GM19463 (cell line): ENCODE measurements around the gene SH3GL2.

Experiments used
- ATAC-seq: cut with Tn5 transposase; IDR thresholded peaks from one replicate; pipeline ENCODE4 v1.9.1; 2021; ENCODE audit warnings: mild to moderate bottlenecking, moderate library complexity; ENCODE audit not compliant: unreplicated experiment

SH3GL2 gene

DNA sequence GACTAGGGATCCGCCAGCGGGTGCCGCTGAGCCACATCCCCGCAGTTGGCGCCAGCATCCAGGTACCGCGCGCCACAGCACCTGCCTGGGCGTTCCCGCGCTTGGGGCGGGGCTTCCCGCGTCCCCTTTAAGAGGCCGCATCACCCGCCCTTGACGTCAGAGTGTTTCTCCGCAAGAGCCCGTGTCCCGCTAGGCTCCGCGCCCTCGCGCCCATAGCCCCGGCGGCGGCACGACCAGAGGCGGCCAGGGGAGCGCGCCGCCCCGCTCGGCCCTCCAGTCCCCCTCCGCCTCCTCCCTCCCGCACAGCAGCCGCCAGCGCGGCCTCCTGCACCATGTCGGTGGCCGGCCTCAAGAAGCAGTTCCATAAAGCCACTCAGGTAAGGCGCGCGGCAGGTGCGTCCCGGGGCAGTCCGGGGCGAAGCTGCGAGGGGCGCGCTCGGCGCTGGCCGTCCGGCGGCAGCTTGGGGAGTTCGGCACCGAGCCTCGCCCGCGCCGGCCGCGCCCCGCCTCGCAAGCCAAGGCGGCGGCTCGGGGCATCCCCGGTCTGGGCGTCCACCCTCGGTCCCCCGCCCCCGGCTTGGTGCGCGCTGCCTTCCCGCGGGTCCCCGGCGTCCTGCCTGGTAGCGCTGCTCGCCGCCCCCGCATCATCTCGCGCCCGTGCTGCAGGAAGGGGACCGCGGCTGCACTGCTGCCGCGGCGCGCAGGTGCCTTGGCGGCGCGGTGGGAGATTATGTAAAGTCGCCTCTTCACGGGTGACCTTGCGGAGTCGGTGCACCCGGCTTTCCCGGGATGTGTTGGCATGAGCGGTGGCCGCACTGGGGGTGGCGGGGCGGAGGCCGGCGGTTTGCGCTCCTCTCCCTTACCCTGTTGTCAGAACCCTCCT, at the start of gene SH3GL2:
Gene SH3GL2, plus strand, starts transcription at position 156 of the 883 bp plus-strand sequence.
- peak; percentile 66 for ATAC-seq

DNA sequence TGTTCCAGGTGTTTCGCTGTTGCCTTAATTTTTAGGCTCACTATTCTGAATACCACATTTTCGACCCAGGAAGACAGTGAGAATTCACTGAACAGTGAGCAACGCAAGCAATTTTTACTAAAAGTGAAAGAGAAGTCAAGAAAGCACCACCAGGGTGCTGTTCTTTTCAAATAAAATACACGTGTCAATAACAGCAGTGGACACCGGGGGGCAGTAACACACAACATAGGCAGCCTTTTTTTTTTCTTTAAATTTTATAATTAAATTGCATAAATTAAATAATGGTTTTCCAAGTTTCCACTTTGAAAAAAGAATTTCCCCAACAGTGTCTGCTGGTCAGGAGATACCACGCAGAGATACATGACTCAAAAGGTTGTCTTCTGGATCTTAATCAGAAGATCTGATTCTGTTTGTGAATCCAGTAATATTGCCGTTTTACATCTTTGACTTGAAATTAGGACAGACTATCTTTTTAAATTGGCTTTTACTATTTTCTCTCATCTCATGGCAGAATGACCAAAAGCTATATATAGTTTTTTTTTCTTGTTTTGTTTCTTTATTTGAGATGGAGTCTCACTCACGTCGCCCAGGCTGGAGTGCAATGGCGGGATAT, 47.1 kb upstream of the SH3GL2 start:
- ATAC-seq, result peak; percentile 81

DNA sequence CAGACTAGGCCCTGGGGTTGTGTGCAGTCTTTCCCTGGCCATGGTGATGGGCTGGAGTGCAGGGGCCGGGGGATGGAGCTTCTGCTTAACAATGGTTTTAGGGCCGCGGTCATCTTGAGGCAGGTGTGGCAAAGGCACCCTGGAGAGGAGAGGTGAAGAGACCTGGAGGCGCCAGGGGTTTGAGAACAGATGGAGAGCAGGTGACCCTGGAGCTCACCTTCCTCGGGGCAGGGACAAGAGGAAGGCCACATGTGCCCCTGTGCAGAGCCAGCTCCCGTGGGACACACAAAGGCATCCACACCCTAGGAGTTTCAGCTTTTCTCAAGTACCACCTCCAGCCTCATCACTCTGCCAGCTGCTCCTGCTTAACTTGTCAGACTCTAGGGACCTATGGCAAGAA, 46.4 kb upstream of the SH3GL2 start:
- no peak for ATAC-seq

DNA sequence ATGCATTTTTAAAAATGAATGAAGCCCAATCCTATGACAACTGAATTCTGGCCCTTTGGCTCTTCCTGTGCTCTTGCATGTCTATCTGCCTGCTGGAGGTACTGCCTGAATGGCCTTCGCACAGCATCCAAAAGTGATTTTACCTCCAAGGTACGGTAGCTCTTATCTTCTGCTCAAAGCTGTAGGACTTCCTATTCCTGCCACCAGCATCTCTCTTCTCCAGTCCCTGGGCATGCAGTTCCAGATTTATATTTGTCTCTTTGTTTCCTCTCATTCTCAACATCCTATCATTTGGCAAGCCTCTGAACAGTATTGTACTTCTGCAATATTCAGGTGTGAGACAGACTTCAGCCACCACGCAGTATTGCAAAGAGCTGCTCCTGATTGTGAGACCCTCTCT, 43.7 kb upstream of the SH3GL2 start:
- no peak for ATAC-seq

DNA sequence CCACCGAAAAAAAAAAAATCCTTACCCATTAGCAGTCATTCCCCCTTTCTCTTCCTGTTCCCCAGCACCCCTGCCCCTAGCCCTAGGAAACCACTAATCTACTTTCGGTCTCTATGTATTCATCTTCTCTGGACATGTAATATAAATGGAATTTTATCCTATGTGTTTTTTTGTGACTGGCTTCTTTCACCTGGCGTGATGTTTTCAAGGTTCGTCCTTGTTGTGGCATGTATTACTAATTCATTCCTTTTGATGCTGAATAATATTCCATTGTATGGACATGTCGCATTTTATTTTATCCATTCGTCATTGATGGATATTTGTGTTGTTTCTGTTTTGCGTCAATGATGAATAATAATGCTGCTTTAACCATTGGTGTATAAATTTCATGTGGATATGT, 42.8 kb upstream of the SH3GL2 start:
- ATAC-seq, result no peak

DNA sequence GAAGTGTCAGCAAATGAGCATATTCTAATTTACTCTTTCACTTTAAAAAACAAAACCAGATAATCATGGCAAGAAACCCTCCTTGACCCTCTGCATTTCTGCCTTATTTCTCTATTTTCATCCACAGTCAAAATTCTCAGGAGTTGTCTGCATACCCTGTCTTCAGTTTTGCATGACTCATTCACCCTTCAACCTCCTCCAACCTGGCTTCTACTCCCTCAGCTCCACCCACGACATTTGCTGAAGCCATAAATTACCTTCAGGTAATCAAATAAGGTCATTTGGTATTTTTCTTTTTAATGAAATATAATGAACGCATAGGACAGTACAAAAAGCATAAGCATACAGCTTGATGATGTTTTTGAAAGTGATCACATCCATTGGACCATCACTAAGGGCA, 27.8 kb upstream of the SH3GL2 start:
- no peak for ATAC-seq

DNA sequence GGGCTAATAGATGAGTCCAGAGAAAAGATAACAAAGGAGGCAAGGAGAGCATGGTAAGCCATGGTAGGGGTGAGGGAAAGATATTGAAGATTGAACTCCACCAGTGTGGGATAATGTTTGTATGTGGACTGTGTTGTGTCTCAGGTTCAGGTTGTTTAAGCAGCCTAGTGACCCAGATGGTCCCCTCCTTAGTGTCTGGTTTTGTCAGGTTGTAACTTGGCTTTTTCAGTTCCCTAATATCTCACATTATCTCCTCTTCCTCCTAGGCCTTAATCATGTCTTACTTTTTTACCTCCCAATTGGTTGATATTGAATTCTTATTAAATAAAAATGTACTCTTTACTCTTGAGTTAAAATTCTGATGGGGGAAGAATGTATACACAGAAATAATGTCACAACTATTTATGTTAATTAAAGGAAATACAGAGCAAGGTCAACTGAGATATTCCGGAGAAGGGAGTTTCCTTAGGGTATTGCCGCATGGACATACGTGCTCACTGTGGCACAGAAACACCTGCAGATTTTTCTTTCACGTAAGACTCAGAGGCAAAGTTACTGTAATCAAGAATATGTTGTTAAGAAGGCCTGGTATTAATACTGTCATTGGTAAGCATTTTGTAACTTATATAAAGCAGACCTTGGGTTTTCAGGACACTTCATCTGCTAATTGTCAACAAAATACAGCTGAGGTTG, 23.4 kb upstream of the SH3GL2 start:
- ATAC-seq, result no peak

DNA sequence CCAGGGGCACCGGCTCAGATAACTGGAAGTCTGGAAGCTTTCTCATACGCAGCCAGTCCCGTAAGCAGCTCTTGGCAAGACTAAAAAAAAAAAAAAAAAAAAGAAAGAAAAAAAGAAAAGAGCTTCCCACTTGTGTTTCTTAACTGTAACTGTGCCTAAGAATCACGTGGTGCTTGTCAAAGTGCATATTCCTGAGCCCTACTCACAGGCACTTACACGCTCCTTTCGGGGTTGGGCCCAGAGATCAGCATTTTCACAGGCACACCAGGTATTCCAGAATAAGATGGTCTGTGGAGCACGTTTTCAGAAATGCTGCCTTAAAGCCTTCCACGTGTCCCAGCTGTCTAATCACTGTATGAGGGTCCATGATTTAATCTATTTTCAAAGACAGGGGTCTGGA, 22.6 kb upstream of the SH3GL2 start:
- ATAC-seq, result no peak

DNA sequence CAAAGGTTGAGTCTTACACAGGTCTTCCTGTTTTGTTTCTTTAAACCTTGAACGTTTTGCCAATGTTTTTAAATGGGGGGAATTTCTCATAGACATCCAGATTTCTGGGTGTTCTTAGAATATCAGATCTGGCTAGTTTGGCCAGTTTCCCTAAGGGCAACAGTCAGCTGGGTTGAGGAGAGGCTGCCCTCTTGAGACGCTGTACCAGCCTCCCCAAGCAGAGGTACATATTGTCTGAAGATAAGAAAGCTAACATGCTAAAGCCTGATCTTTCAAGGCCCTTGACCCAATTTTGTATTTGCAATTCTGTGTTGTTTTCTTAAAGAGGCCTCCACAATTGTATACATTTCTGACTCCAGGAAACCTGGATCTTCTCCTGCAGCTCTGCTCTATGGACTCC, 21.9 kb upstream of the SH3GL2 start:
- no peak for ATAC-seq

DNA sequence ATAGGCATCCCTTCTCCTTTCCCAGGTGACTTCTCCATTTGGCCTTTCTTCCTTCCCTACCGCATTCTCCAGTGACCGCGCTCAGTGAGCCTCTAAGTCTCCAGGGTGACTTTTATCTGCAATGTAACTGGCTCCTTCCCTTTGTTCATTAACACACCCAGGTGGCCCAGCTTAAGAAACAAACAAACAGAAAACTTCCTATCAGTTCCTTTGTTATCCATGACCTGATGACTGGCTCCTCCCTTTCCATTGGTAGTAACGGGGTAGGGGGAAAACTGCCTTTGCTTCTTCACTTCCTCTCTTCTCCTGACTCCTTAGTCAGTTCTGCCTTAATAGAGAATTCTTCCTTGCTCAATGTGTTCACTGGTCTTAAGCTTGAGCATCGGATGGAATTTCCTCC, 7.0 kb upstream of the SH3GL2 start:
- ATAC-seq, result no peak

DNA sequence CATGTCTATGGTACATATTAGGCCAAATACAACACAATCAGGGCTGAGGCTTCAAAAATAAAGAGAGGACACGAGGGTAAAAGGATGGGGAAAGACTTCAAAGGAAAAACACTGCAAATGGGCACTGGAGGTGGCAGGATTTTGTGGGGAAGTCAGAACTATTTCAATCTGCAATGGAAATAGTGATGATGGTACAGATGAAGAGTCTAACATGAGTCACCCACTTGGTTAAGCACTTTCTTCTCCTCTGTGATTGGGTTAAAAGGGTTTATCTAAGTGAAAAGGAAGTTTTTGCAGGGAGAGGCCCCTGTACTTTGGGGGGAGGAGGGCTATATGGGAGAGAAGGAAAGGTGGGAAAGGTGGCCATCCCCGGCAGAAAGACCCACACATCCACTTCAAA, 4.5 kb upstream of the SH3GL2 start:
- ATAC-seq, result no peak

DNA sequence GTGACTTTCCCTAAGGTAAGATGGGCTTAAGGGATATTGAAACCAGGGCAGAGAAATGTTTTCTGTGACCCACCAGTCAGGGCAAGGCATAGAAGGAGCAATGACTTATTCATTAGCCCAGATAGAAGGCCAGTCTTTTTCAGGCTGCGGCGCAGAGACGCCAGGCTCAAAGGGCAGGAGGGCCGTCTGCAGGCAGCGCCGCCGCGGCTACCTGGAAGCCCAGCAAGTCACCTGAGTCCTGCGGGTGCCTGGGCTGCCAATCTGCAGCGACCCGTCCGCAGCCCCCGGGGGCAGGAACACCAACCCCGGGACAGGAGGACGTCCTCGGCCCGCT, 322 bp upstream of the SH3GL2 start:
- ATAC-seq, result no peak

DNA sequence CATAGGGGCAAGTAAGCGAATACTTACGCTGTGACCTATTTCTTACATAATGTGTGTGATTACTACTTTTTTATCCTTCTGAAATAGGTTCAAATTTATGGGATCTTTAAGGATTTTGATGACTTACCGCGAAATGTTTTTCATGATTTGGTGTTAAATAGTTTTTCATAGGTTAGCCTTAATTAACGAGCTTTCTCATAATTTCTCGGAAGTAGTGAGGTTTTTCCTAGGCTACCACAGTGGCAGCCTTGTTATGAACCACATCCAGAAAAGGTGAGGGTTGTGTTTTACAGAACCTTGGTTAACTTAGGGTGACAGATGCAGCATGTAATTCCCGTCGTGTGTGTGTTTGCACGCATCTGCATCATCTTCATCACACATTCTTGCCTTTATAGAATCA, 1.3 kb downstream of the SH3GL2 start:
- no peak for ATAC-seq

DNA sequence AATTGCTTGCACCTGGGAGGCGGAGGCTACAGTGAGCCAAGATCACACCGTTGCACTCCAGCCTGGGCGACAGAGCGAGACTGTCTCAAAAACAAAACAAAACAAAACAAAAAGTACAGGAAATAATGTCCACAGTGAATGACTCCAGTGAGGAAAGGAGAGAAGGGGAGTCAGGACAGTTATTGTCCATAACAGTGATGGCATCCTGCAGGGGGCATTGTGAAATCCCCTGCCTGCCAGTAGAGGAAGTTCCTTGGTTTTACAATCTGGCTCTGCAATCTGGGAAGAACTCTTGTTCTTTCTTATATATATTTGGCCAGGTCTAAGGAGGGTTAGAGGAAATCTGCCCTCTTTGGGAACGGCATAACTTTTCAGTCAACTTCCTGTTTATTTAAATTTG, 8.2 kb downstream of the SH3GL2 start:
- ATAC-seq, result no peak

DNA sequence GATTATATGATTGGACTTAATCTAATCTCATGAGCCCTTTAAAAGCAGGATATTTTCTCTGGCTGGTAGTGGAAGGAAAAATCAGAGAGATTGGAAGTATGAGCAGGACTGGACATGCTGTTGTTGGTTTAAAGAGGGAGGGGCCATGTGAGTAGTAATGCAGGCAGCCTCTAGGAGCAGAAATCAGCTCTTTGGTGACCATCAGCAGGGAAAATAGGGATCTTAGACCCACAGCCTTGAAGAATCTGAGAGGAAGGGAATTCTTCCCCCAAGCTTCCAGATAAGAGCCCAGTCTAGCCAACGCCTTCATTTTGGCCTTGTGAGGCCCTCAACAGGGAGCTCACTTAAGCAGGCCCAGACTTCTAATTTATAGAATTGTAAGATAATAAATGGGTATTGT, 9.5 kb downstream of the SH3GL2 start:
- no peak for ATAC-seq

DNA sequence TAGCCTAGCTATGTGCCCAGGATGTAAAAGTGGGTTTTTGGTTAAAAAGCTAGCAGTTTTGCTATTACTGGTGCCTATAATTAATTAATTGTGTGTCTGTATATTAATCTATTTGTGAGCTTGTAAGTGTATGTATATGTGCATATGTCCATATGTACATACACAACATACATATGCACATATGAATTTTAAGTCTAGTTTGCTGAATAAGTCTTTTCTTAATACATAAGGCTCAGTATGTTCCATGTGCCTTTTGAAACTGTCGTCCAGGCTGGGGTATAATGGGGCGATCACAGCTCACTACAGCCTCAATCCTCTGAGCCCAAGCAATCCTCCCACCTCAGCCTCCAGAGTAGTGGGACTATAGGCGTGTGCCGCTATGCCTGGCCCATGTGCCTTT, 10.1 kb downstream of the SH3GL2 start:
- no peak for ATAC-seq

DNA sequence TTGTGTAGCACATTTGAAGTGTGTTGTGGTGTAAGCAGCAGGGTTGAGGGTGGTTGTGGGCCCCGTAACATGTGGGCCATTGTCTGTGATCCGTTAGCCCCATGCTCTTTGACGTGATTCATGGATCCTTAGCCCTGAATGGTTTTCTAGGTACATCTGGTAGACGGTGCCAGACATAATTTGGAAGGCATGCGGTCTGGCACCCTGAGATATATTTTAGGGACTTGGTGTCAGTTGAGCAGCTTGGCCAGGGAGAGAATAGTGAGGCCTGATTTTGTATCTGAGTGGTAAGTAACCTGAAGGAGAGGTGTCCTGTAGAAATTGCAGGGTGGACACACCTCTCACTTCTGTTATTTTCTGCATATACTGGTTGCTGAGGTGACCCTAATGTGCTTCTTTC, 10.9 kb downstream of the SH3GL2 start:
- ATAC-seq, result no peak

DNA sequence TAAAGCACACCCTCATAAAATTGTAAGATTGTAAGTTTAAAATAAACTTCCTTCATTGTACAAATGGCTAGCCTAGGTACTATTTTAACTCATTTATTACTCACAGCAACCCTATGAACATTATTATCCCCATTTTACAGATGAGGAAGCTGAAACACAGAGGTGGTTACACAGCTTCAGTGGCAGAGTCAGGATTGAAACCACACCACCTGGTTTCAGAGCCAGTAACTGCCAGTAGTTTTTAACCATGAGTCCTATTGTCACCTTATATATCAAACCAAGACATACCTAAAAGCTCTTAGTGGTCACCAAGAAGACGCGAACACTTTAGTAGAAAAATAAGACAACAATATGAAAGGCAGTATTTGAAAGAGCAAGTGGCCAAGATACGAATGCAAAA, 16.1 kb downstream of the SH3GL2 start:
- no peak for ATAC-seq

DNA sequence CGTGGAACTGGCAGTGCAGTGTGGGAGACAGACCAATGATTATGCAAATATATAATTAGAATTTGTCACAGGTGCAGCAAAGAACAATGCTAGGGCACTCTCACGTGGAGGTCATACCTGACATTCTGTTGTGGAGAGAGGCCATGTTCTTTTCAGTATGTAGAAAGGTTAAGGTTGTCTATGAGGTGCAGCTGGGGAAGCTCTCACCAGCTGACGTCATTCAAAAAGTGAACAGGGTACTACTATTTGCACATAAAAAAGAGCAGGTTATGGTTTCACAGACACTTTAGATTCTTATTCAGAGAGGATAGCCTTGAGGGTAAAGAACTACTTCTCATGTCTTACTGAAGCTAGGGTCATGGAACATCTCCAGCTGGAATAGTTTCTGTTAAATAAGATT, 19.1 kb downstream of the SH3GL2 start:
- no peak for ATAC-seq

DNA sequence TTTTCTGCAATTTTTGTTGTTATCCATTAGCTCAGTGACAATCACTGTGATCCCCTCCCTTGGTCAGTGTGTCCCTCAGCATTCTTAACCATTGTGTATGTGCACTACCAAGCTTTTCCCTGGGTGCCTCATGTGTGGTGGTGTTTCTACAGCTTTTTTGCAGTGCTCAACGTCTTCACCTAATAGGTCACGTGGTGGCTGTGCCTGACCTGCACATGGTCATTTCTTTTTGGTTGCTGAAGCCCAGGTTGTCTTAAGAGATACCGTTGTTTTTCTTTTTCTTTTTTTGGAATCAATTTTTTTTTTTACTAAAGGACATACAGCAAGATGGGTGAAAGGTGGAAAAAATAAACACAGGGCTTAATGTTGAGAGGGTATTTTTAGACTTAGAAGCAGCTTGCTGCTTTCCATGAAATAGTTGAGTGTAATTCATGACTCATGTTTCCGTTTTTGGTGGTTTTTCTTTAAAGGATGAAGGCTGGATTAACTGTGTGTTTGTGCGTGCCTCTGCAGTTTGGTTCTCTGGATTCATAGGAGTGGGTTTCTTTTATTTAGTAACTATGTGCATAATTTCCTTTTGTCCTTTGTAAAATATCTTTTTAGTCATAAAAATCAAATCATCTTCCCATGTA, 22.2 kb downstream of the SH3GL2 start:
- no peak for ATAC-seq

DNA sequence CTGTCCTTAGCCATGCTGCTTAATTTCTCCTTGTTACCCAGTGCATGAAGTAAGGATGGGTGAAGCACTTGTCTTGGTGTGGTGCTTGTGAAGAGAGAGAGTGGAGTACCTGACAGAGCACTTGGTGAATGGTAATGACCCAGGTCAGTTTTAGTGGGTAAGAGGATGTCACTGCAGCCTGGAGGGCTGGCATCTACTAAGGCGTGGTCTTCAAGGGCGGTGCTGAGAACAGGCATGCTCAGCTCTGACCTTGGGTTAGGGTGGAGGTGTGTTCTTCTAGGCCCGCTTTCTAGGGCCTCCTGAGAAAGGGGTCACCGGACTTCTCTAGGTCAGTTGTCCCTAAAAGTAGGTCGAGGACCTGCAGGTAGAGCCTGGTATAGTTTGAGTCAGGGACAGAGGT, 25.7 kb downstream of the SH3GL2 start:
- ATAC-seq, result no peak
